AG08395 (cell line): ENCODE results near the gene DCTN2.
"Not testable (repeated sequence)": the region's sequence is repeated elsewhere in the genome, so short reads cannot be mapped to it uniquely, and the experiment has no call there.

ENCODE experiments used
- DNase-seq: peaks from one replicate; pipeline ENCODE4 v3.0.0; 2012; ENCODE audit warnings: mixed read lengths, low spot score

DCTN2 gene

GRCh38 chr12:57546438-57547287, at the start of gene DCTN2:
Gene DCTN2 (minus strand): TSS chr12:57547192. CDS start chr12:57547063, 129 bp downstream.
- peak; percentile 99 for DNase-seq

- no peak for DNase-seq
Measured at GRCh38 chr12:57593187-57593586, 46.2 kb upstream of the DCTN2 start.

- DNase-seq: no peak
Measured at GRCh38 chr12:57592551-57593165, 45.7 kb upstream of the DCTN2 start.

GRCh38 chr12:57591782-57592325, 44.9 kb upstream of the DCTN2 start:
- no peak for DNase-seq

- peak; percentile 73 for DNase-seq
Measured at GRCh38 chr12:57590864-57591781, 44.1 kb upstream of the DCTN2 start, which contains the start of gene PIP4K2C. Gene PIP4K2C (plus strand): TSS chr12:57591192. CDS start chr12:57591290, 98 bp downstream.

- no peak for DNase-seq
Measured at GRCh38 chr12:57590479-57590863, 43.5 kb upstream of the DCTN2 start.

- not testable (repeated sequence) for DNase-seq
Measured at GRCh38 chr12:57588951-57589610, 42.1 kb upstream of the DCTN2 start.

GRCh38 chr12:57586832-57587429, 39.9 kb upstream of the DCTN2 start:
- no peak for DNase-seq

- no peak for DNase-seq
Measured at GRCh38 chr12:57586128-57586527, 39.1 kb upstream of the DCTN2 start.

GRCh38 chr12:57585156-57585555, 38.2 kb upstream of the DCTN2 start:
- no peak for DNase-seq

GRCh38 chr12:57584690-57585089, 37.7 kb upstream of the DCTN2 start:
- no peak for DNase-seq

- DNase-seq: no peak
Measured at GRCh38 chr12:57584050-57584449, 37.1 kb upstream of the DCTN2 start.

GRCh38 chr12:57583008-57583831, 36.2 kb upstream of the DCTN2 start:
- DNase-seq: peak; percentile 94

- no peak for DNase-seq
Measured at GRCh38 chr12:57582440-57582839, 35.4 kb upstream of the DCTN2 start.

GRCh38 chr12:57581802-57582201, 34.8 kb upstream of the DCTN2 start:
- DNase-seq: no peak

GRCh38 chr12:57580466-57580795, 33.4 kb upstream of the DCTN2 start:
- no peak for DNase-seq

- no peak for DNase-seq
Measured at GRCh38 chr12:57579677-57580465, 32.9 kb upstream of the DCTN2 start.

- no peak for DNase-seq
Measured at GRCh38 chr12:57579011-57579410, 32.0 kb upstream of the DCTN2 start.

- DNase-seq: no peak
Measured at GRCh38 chr12:57577981-57578758, 31.2 kb upstream of the DCTN2 start.
